Ishikawa (cell line): ENCODE measurements around the gene AQP2.

Experiments used
- CEBPB ChIP-seq: IDR thresholded peaks from 2 replicates; pipeline ENCODE4 v1.6.1; 2012
- CREB1 ChIP-seq: IDR thresholded peaks from 2 replicates; pipeline ENCODE4 v1.6.1; 2012; ENCODE audit warnings: low read depth
- EGR1 ChIP-seq: IDR thresholded peaks from 2 replicates; pipeline ENCODE4 v1.6.1; 2012
- EP300 ChIP-seq: IDR thresholded peaks from 2 replicates; pipeline ENCODE4 v1.6.1; 2012; ENCODE audit warnings: borderline replicate concordance
- MAX ChIP-seq: IDR thresholded peaks from 2 replicates; pipeline ENCODE4 v1.6.1; 2012
- NFIC ChIP-seq: IDR thresholded peaks from 2 replicates; pipeline ENCODE4 v1.6.1; 2012
- RAD21 ChIP-seq: IDR thresholded peaks from 2 replicates; pipeline ENCODE4 v1.6.1; 2012; ENCODE audit warnings: low read depth
- REST ChIP-seq: IDR thresholded peaks from 2 replicates; pipeline ENCODE4 v1.6.1; 2012; ENCODE audit warnings: low read depth, mild to moderate bottlenecking
- TAF1 ChIP-seq: IDR thresholded peaks from 2 replicates; pipeline ENCODE4 v1.6.1; 2012; ENCODE audit warnings: low read depth, mild to moderate bottlenecking
- YY1 ChIP-seq: IDR thresholded peaks from 2 replicates; pipeline ENCODE4 v1.6.1; 2012; ENCODE audit warnings: low read depth

- no peak for TF ChIP-seq CREB1
- TF ChIP-seq EGR1 = no peak
- no peak for TF ChIP-seq REST
- no peak for TF ChIP-seq EP300
- no peak for TF ChIP-seq RAD21
- TF ChIP-seq NFIC = no peak
- TF ChIP-seq TAF1 = no peak
- no peak for TF ChIP-seq YY1
- TF ChIP-seq CEBPB = no peak
- TF ChIP-seq MAX = no peak
These were observed 27.6 kb downstream of the AQP2 start for GRCh38 chr12:49978125-49978524.
